ENCODE data around the gene PRKAR1B. TPM values are rescaled to one million over a fixed set of nuclear protein-coding genes. Genes with fewer than 3 reads are reported as not detected.

Gene PRKAR1B
- total RNA-seq, 1 experiment from 2014 or later = 51.7 TPM

DNA sequence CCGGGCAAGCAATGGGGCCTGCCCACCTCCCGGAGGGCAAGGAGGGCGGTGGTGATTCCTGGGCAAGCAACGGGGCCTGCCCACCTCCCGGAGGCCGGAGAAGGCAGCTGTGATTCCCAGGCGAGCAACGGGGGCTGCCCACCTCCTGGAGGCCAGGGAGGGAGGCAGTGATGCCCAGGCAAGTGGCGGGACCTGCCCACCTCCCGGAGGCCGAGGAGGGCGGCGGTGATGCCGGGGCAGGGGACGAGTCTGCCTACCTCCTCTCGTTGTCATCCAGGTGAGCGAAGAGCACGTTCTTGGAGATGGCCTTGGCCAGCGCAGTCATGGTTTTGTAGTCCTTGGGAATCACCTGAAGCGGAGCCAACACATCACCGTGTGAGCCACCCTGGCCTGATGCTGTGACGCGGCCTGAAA, 50.1 kb downstream of the PRKAR1B start:
- Histone ChIP-seq H3K27me3 (ENCODE audit: insufficient read depth, low read depth) (no peaks in the 10 kb centered on the region), H3K79me2 (ENCODE audit: low read depth) (no peaks in the 10 kb centered on the region), H2AFZ (no peak overlapping the region), H3F3A (ENCODE audit: insufficient read depth, low read depth) (no peaks in the 10 kb centered on the region; the same call in 1 of the 2 replicates), H4K20me1 (ENCODE audit: insufficient read depth) (peaks cover 15% of the 10 kb centered on the region; the same call in 1 of the 2 replicates), H3K9me2 (ENCODE audit: insufficient read depth) (no peaks in the 10 kb centered on the region), H3K4me2 (no peak overlapping the region), H3K27ac (no peak overlapping the region), H3K4me1 (replicated peaks; ENCODE audit: insufficient read depth) (no peaks in the 10 kb centered on the region), H3K4me3 (no peak overlapping the region), H3K9me3 (ENCODE audit: insufficient read depth, low read depth) (no peaks in the 10 kb centered on the region), H3K36me3 (ENCODE audit: low read depth) (no peaks in the 10 kb centered on the region; the same call in 1 of the 2 replicates)
- no TSS peak for BruUV-seq (replicated peaks)
- ChIA-PET POLR2A (ENCODE audit: unreplicated experiment) (no interaction called here), CTCF (no interaction called here)
- intact Hi-C loops (cut with micrococcal nuclease; ENCODE audit: unreplicated experiment) = no loop called here
- TF ChIP-seq, protein P1, sequence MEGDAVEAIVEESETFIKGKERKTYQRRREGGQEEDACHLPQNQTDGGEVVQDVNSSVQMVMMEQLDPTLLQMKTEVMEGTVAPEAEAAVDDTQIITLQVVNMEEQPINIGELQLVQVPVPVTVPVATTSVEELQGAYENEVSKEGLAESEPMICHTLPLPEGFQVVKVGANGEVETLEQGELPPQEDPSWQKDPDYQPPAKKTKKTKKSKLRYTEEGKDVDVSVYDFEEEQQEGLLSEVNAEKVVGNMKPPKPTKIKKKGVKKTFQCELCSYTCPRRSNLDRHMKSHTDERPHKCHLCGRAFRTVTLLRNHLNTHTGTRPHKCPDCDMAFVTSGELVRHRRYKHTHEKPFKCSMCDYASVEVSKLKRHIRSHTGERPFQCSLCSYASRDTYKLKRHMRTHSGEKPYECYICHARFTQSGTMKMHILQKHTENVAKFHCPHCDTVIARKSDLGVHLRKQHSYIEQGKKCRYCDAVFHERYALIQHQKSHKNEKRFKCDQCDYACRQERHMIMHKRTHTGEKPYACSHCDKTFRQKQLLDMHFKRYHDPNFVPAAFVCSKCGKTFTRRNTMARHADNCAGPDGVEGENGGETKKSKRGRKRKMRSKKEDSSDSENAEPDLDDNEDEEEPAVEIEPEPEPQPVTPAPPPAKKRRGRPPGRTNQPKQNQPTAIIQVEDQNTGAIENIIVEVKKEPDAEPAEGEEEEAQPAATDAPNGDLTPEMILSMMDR (conservative IDR thresholded peaks at IDR 0.05) = no peak
- TF ChIP-seq EZH2 (IDR thresholded peaks at IDR 0.05; ENCODE audit: low read depth) = no peak
- DNase-seq = no peak

DNA sequence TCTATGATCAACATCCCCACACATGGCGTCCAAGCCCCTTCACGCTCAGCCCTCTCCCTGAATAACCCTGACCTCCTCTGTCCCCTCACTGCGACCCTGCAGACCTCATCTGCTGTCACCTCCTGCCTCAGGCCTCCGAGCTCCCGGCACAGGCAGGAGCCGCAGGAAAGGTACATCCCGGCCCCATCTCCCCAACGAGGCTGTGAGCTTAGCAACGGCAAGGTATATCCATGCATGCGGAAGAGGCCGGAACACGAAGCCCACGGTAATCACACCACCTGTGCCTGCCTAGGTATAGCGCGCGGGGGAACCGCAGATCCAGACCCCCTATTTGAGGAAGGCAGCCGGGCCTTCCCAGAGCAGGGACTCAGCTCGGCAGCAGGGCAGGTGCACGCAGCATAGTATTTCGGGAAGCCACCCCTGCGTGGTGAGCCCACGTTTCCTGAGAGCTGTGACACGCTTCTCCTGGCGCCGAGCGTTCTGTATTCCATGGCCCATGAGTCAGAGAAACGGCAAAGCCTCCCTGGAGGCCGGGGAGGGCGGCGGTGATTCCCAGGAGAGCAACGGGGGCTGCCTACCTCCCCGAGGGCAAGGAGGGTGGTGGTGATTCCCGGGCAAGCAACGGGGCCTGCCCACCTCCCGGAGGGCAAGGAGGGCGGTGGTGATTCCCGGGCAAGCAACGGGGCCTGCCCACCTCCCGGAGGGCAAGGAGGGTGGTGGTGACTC, 50.7 kb downstream of the PRKAR1B start:
- CTCF ChIA-PET = no interaction called here
- TF ChIP-seq EZH2 (IDR thresholded peaks at IDR 0.05; ENCODE audit: low read depth) = no peak
- TF ChIP-seq, protein P1 (conservative IDR thresholded peaks at IDR 0.05) = no peak
- intact Hi-C loops (cut with micrococcal nuclease; ENCODE audit: unreplicated experiment) = no loop called here

DNA sequence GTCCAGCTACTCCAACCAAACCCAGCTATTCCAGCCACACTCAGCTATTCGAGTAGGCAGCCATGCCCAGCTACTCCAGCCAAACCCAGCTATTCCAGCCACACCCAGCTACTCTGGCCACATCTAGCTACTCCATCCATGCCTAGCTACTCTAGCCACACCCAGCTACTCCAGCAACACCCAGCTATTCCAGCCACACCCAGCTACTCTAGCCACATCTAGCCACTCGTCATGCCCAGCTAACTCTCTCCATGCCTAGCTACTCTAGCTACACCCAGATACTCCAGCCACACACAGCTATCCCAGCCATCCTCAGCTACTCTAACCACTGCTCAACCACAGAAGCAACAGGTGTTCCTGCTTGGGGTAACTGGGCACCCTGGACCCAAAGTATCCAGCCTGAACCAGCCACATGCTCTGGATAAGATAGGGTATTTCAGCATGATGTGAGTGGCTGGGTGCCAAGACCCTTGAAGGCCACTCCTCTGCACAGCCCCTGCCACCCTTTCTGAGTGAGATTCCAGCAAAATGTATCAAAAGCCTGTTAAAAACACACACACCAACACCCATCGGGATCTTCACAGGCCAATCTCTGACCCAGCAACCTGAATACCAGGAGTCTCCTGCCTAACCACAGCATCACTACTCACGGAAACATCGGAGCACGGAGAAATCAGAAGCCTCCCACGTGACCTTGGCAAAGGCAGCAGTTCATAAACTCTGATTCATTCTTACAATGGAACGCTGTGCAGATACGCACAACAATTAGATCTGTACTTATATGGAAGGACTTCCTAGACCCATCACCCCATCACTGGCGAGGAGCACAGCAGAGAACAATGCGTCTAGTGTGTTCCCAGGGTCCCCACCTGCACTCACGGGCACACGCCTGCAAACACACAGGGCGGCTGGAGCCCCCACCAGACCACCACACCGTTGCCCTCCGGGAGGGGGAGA, 52.3 kb downstream of the PRKAR1B start:
- Histone ChIP-seq H3K4me1 (replicated peaks; ENCODE audit: insufficient read depth) (no peaks in the 10 kb centered on the region), H4K20me1 (ENCODE audit: insufficient read depth) (peaks cover 13% of the 10 kb centered on the region; the same call in 1 of the 2 replicates), H3K27ac (no peak overlapping the region), H3K4me3 (no peak overlapping the region), H3K27me3 (ENCODE audit: insufficient read depth, low read depth) (no peaks in the 10 kb centered on the region), H3K4me2 (no peak overlapping the region), H3K9me2 (ENCODE audit: insufficient read depth) (no peaks in the 10 kb centered on the region), H3K9me3 (ENCODE audit: insufficient read depth, low read depth) (no peaks in the 10 kb centered on the region), H3K79me2 (ENCODE audit: low read depth) (no peaks in the 10 kb centered on the region), H2AFZ (no peak overlapping the region), H3F3A (ENCODE audit: insufficient read depth, low read depth) (no peaks in the 10 kb centered on the region; the same call in 1 of the 2 replicates), H3K36me3 (ENCODE audit: low read depth) (no peaks in the 10 kb centered on the region; the same call in 1 of the 2 replicates)
- TF ChIP-seq, protein P1 (conservative IDR thresholded peaks at IDR 0.05) = no peak
- ChIA-PET POLR2A (ENCODE audit: unreplicated experiment) (no interaction called here), CTCF (no interaction called here)
- no TSS peak for BruUV-seq (replicated peaks)
- intact Hi-C loops (cut with micrococcal nuclease; ENCODE audit: unreplicated experiment) = no loop called here
- DNase-seq = peak in 1 of 2 experiments; percentile 33

More for the DNA sequence above, 50.7 kb downstream of the PRKAR1B start:
- Histone ChIP-seq H4K20me1 (ENCODE audit: insufficient read depth) (peaks cover 15% of the 10 kb centered on the region; the same call in 1 of the 2 replicates), H3K79me2 (ENCODE audit: low read depth) (no peaks in the 10 kb centered on the region), H3K9me3 (ENCODE audit: insufficient read depth, low read depth) (no peaks in the 10 kb centered on the region), H3K27ac (no peak overlapping the region), H3K4me3 (no peak overlapping the region), H3K4me1 (replicated peaks; ENCODE audit: insufficient read depth) (no peaks in the 10 kb centered on the region), H3F3A (ENCODE audit: insufficient read depth, low read depth) (no peaks in the 10 kb centered on the region; the same call in 1 of the 2 replicates), H2AFZ (no peak overlapping the region), H3K4me2 (no peak overlapping the region), H3K9me2 (ENCODE audit: insufficient read depth) (no peaks in the 10 kb centered on the region), H3K27me3 (ENCODE audit: insufficient read depth, low read depth) (no peaks in the 10 kb centered on the region), H3K36me3 (ENCODE audit: low read depth) (no peaks in the 10 kb centered on the region; the same call in 1 of the 2 replicates)
- BruUV-seq (replicated peaks) = no TSS peak
- POLR2A ChIA-PET (ENCODE audit: unreplicated experiment) = no interaction called here
- no peak for DNase-seq

All from PC-9 (cell line).